ENCODE data around the gene LRRC28. TPM values are rescaled to one million over a fixed set of nuclear protein-coding genes. Genes with fewer than 3 reads are reported as not detected.

Gene LRRC28
- total RNA-seq, 2 experiments from 2014 or later: 19.5 to 19.6 TPM

GRCh38 chr15:99320374-99321215, 69.3 kb downstream of the LRRC28 start:
- no peak overlapping the region for H3K4me3 Mint-ChIP-seq
- H3K36me3 Mint-ChIP-seq (ENCODE audit: low read depth): no peaks in the 10 kb centered on the region
- CTCF ChIA-PET: no interaction called here
- no peaks in the 10 kb centered on the region for H3K27me3 Mint-ChIP-seq
- POLR2A ChIA-PET: no interaction called here
- H3K27ac Mint-ChIP-seq: no peak overlapping the region
- no peak for DNase-seq
- no peaks in the 10 kb centered on the region for H3K9me3 Mint-ChIP-seq
- H3K4me1 Mint-ChIP-seq: peaks cover 8% of the 10 kb centered on the region

DNA sequence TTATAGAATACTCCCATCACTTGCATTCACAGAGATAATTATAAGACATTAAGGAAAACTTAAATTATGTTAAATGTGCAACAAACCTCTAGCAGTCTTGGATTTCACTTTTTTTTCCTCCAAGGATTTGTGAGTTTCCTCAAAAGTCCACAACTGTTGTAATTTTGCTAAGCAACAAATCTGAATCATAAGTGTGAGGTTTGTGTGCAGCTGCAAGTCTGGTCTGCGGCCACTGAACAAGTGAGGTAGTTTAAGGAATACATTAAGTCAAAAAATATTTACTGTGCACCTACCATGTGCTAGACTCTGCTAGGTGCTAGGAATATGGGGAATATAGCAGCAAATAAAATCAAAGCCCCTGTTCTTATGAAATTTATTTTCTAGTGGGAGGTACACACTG, 70.2 kb downstream of the LRRC28 start:
- CTCF ChIA-PET: no interaction called here
- no peaks in the 10 kb centered on the region for H3K27me3 Mint-ChIP-seq

DNA sequence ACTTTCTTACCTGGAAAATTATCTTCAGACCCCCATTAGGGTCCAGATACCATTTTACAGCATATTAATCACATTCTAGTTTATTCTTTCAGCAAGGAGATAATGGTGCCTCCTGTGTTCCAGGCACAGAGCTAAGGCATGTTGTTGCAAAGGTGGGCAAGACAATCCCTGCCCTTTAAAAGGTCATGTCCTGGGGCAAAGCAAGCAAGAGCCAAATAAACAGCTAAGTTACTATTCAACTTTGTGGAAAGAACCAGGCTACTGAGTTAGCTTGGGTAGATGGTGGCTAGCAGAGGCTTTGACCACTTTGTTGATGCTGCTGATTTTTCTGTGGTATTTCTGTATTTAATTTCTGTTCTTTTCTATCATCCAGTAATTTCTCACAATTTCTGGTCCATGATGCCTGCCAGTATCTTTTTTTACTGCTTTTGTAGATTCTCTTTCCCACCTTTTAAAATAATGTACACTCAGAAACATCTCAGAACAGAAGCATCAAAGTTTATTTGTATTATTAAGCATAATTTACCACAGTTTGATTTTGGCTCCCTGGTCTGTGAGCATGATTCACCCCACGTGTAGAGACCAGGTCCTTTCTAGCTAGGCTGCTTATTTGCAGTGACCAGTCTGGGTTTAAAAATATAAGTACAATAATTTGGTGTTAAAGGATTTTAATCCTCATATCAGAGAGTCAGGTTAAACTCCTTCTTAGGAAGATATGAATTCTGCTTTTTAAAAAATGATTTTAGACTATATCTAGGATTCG, 71.5 kb downstream of the LRRC28 start:
- CTCF ChIA-PET: no interaction called here
- Mint-ChIP-seq H3K27ac (no peak overlapping the region), H3K36me3 (ENCODE audit: low read depth) (no peaks in the 10 kb centered on the region), H3K4me1 (peaks cover 8% of the 10 kb centered on the region), H3K4me3 (no peak overlapping the region), H3K9me3 (no peaks in the 10 kb centered on the region), H3K27me3 (no peaks in the 10 kb centered on the region)
- DNase-seq: no peak
- POLR2A ChIA-PET: no interaction called here

More for the DNA sequence above, 70.2 kb downstream of the LRRC28 start:
- Mint-ChIP-seq H3K36me3 (ENCODE audit: low read depth) (no peaks in the 10 kb centered on the region), H3K27ac (no peak overlapping the region), H3K4me3 (no peak overlapping the region), H3K9me3 (no peaks in the 10 kb centered on the region), H3K4me1 (peaks cover 8% of the 10 kb centered on the region)
- DNase-seq: no peak
- POLR2A ChIA-PET: no interaction called here

- no peaks in the 10 kb centered on the region for H3K36me3 Mint-ChIP-seq (ENCODE audit: low read depth)
- CTCF ChIA-PET: no interaction called here
- no peak overlapping the region for H3K4me3 Mint-ChIP-seq
- no peaks in the 10 kb centered on the region for H3K27me3 Mint-ChIP-seq
- POLR2A ChIA-PET: no interaction called here
- H3K9me3 Mint-ChIP-seq: no peaks in the 10 kb centered on the region
- peaks cover 8% of the 10 kb centered on the region for H3K4me1 Mint-ChIP-seq
- no peak overlapping the region for H3K27ac Mint-ChIP-seq
- no peak for DNase-seq
Measured at GRCh38 chr15:99324082-99324620, 72.9 kb downstream of the LRRC28 start.

- H3K4me1 Mint-ChIP-seq: peaks cover 8% of the 10 kb centered on the region
- no peaks in the 10 kb centered on the region for H3K27me3 Mint-ChIP-seq
- no peak for DNase-seq
- H3K4me3 Mint-ChIP-seq: no peak overlapping the region
- no peak overlapping the region for H3K27ac Mint-ChIP-seq
- H3K9me3 Mint-ChIP-seq: no peaks in the 10 kb centered on the region
- CTCF ChIA-PET: no interaction called here
- H3K36me3 Mint-ChIP-seq (ENCODE audit: low read depth): no peaks in the 10 kb centered on the region
- POLR2A ChIA-PET: no interaction called here
Measured at GRCh38 chr15:99324700-99325099, 73.4 kb downstream of the LRRC28 start.

GRCh38 chr15:99326235-99326634, 75.0 kb downstream of the LRRC28 start:
- H3K4me1 Mint-ChIP-seq: peaks cover 9% of the 10 kb centered on the region
- H3K9me3 Mint-ChIP-seq: no peaks in the 10 kb centered on the region
- no peaks in the 10 kb centered on the region for H3K36me3 Mint-ChIP-seq (ENCODE audit: low read depth)
- no peak overlapping the region for H3K27ac Mint-ChIP-seq
- POLR2A ChIA-PET: no interaction called here
- no peak overlapping the region for H3K4me3 Mint-ChIP-seq
- DNase-seq: no peak
- CTCF ChIA-PET: no interaction called here
- no peaks in the 10 kb centered on the region for H3K27me3 Mint-ChIP-seq

GRCh38 chr15:99328106-99329072, 77.1 kb downstream of the LRRC28 start:
- Mint-ChIP-seq H3K36me3 (ENCODE audit: low read depth) (no peaks in the 10 kb centered on the region), H3K4me3 (no peak overlapping the region), H3K9me3 (no peaks in the 10 kb centered on the region), H3K27me3 (no peaks in the 10 kb centered on the region), H3K4me1 (peaks cover 11% of the 10 kb centered on the region), H3K27ac (no peak overlapping the region)
- CTCF ChIA-PET: no interaction called here
- DNase-seq: no peak
- POLR2A ChIA-PET: no interaction called here

DNA sequence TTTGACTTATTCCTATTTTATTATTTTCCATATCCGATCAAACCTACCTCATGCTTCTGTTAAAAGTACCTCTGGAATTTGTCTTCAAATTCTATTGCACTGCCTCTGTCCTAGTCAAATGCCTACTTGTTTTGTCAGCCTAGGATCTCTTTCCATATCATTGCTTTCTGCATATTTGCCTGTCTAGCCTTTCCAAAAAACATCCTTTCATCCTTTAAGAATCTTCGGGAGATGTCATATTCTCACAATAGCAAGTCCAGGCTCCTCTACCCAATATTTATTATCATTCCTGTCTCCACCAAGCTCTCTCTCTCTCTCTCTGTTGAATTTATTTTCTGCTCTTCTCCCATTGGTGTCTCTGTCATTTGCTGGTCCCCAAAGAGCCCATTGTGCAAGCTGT, 80.1 kb downstream of the LRRC28 start:
- Mint-ChIP-seq H3K4me1 (peaks cover 3% of the 10 kb centered on the region), H3K9me3 (no peaks in the 10 kb centered on the region), H3K4me3 (no peak overlapping the region), H3K27me3 (no peaks in the 10 kb centered on the region), H3K27ac (no peak overlapping the region), H3K36me3 (ENCODE audit: low read depth) (no peaks in the 10 kb centered on the region)
- CTCF ChIA-PET: no interaction called here
- no peak for DNase-seq
- POLR2A ChIA-PET: interaction anchor here (0.9 kb wide), 1 partner anchor 59 kb away, joined by 3 read pairs; no protein-coding TSS in a partner anchor

DNA sequence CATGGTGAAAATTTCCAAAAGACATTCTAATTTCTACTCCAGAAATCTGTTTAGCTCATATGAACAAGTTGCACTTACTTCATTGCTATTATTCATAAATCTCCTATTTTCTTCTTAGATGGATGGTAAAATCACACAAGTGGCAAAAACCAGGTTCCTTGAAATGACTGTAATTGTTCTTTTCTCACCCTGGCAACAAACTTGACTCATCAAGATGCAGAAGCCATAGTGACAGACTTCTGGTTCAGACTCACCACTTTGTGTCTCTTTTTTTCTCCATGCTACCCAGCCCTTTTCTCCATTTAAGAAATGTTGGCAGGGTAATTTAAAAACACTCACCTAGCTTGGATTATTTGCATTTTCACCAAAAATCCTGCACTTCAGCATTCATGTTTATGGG, 82.1 kb downstream of the LRRC28 start:
- H3K4me3 Mint-ChIP-seq: no peak overlapping the region
- CTCF ChIA-PET: interaction anchor here (0.7 to 1.5 kb wide), 2 partner anchors 10 to 52 kb away, joined by 3 read pairs; no protein-coding TSS in a partner anchor
- DNase-seq: no peak
- H3K4me1 Mint-ChIP-seq: peaks cover 3% of the 10 kb centered on the region
- no peaks in the 10 kb centered on the region for H3K36me3 Mint-ChIP-seq (ENCODE audit: low read depth)
- no peaks in the 10 kb centered on the region for H3K9me3 Mint-ChIP-seq
- no peak overlapping the region for H3K27ac Mint-ChIP-seq
- POLR2A ChIA-PET: interaction anchor here (2.0 kb wide), 1 partner anchor 37 kb away, joined by 4 read pairs; no protein-coding TSS in a partner anchor
- H3K27me3 Mint-ChIP-seq: no peaks in the 10 kb centered on the region

DNA sequence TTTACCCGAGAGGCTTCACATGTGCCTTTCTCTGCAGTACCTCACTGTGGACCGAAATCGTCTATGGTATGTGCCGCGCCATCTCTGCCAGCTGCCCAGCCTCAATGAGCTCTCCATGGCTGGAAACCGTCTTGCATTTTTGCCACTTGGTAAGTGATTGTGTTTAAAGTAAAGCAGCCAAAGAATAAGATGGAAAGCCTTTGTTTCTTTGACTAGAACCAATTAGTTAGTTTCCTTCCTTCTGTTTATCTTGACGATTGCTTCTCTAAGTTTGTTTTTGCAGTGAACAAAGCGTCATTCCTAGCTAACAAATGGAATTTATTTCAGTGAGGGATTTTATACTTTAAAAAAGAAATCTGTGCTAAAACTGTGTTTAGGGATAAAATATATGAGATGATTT, 82.7 kb downstream of the LRRC28 start:
- DNase-seq: no peak
- Mint-ChIP-seq H3K4me1 (peaks cover 3% of the 10 kb centered on the region), H3K27me3 (no peaks in the 10 kb centered on the region), H3K9me3 (no peaks in the 10 kb centered on the region), H3K4me3 (no peak overlapping the region), H3K27ac (no peak overlapping the region), H3K36me3 (ENCODE audit: low read depth) (no peaks in the 10 kb centered on the region)
- POLR2A ChIA-PET: interaction anchor here (2.0 kb wide), 1 partner anchor 36 kb away, joined by 4 read pairs; no protein-coding TSS in a partner anchor
- CTCF ChIA-PET: interaction anchor here (0.7 to 1.5 kb wide), 2 partner anchors 9 to 52 kb away, joined by 3 read pairs; no protein-coding TSS in a partner anchor

GRCh38 chr15:99335508-99335907, 84.2 kb downstream of the LRRC28 start:
- no peaks in the 10 kb centered on the region for H3K36me3 Mint-ChIP-seq (ENCODE audit: low read depth)
- ChIA-PET POLR2A (no interaction called here), CTCF (interaction anchor here (0.6 to 1.4 kb wide), 3 partner anchors 32 to 115 kb away, joined by 3 to 5 read pairs (median 4); no protein-coding TSS in a partner anchor)
- H3K9me3 Mint-ChIP-seq: no peaks in the 10 kb centered on the region
- H3K4me3 Mint-ChIP-seq: no peak overlapping the region
- no peak overlapping the region for H3K27ac Mint-ChIP-seq
- no peaks in the 10 kb centered on the region for H3K27me3 Mint-ChIP-seq
- peaks cover 3% of the 10 kb centered on the region for H3K4me1 Mint-ChIP-seq
- no peak for DNase-seq

DNA sequence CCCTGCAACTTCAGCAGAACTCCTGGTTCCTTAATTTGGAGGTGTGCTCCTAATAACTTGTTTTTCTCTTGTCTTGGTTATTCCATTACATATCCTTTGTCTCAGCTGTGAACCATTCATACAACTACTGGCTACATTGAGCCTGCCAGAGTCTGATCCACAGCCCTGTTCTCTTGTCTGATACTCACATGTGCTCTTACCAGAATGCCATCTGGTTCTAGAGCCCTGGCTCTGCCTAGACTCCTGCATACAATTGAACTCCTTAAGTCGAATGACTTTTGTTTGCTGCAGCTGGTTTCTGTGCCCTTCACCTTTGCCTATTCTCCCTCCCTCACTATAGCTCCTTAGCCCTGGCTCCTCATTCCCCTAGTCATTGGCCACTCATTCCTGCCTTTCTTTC, 85.5 kb downstream of the LRRC28 start:
- ChIA-PET POLR2A (no interaction called here), CTCF (no interaction called here)
- Mint-ChIP-seq H3K36me3 (ENCODE audit: low read depth) (no peaks in the 10 kb centered on the region), H3K27ac (no peak overlapping the region), H3K27me3 (no peaks in the 10 kb centered on the region), H3K4me3 (no peak overlapping the region), H3K9me3 (no peaks in the 10 kb centered on the region), H3K4me1 (peaks cover 2% of the 10 kb centered on the region)
- no peak for DNase-seq
